HG02981 (cell line): ENCODE data around the gene MICALL1.

Experiments
- ATAC-seq: cut with Tn5 transposase; IDR thresholded peaks from one replicate; pipeline ENCODE4 v1.9.1; 2021; ENCODE audit warnings: mild to moderate bottlenecking, moderate library complexity; ENCODE audit not compliant: unreplicated experiment

Gene MICALL1, protein sequence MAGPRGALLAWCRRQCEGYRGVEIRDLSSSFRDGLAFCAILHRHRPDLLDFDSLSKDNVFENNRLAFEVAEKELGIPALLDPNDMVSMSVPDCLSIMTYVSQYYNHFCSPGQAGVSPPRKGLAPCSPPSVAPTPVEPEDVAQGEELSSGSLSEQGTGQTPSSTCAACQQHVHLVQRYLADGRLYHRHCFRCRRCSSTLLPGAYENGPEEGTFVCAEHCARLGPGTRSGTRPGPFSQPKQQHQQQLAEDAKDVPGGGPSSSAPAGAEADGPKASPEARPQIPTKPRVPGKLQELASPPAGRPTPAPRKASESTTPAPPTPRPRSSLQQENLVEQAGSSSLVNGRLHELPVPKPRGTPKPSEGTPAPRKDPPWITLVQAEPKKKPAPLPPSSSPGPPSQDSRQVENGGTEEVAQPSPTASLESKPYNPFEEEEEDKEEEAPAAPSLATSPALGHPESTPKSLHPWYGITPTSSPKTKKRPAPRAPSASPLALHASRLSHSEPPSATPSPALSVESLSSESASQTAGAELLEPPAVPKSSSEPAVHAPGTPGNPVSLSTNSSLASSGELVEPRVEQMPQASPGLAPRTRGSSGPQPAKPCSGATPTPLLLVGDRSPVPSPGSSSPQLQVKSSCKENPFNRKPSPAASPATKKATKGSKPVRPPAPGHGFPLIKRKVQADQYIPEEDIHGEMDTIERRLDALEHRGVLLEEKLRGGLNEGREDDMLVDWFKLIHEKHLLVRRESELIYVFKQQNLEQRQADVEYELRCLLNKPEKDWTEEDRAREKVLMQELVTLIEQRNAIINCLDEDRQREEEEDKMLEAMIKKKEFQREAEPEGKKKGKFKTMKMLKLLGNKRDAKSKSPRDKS

GRCh38 chr22:37905534-37906363 lies at the start of gene MICALL1:
Gene MICALL1, plus strand, starts transcription at chr22:37906297. Its CDS starts 126 bp downstream, at chr22:37906423.
- peak; percentile 69 for ATAC-seq

- no peak for ATAC-seq
Measured at GRCh38 chr22:37860796-37861421, 45.2 kb upstream of the MICALL1 start.

DNA sequence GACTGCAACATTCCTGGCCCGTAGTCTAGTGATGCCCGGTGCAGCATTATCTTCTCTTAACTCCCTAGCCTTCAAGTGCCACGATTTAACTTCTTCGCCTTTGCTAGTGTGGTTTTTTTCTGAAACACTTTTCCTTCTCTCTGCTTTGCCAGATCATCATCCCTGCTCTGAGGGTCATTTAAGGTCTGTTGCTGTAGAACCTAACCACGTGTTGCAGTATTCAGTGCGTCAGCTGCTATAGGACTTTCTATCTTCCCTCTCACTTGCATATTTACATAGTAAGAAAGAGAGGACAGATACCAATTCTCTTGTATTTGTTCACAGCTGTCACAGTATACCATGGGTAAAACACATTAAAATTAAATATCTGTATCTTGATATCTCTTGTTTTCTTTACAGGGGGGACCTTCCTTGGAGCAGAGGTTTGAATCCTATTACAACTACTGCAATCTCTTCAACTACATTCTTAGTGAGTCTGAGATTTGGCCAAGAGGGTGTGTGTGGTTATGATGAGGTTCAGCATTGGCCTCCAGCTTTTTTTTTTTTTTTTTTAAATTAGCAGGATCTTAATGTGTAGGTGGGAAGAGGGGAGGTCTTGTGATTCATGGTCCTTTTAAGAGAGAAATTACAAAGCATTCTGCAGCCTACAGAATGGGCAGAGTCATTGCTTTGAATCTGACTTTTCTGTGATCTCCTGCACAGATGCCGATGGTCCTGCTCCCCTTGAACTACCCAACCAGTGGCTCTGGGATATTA lies 43.3 kb upstream of the MICALL1 start:
- ATAC-seq, result no peak

DNA sequence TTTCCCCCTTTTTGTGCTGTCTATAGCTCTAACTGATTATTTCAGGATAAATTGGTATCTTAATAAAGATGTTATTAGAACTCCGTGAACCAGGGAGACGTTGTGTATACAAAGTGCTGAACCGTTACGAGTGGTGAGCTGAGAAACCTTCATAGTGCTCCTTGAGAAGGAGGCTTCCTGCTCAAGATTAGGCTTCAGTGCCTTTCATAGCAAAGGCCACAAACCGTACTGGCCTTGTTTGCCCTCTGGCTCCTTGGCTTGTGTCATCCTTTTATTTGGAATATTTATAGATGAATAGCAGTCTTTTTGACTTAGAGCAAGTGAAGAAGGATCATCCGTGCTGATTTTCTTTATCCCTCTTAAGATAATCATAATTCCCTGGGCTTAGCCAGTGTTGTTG lies 40.6 kb upstream of the MICALL1 start:
- no peak for ATAC-seq

DNA sequence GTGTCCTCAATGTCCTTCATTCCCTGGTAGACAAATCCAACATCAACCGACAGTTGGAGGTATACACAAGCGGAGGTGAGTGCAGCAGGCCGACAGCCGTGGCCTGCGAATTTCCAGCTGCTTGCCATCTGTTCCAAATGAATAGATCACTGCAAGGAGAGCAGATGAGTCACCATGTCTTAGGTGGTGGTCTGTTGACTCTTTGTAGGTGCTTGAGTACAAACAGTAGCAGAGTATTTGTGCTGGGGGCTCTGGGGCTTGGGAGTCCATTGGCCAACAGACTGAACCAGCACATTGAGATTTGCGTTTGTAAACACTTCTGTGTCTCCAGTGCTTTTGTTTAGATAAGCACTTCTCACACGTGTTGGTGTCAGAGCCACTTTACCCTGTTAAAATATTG lies 35.8 kb upstream of the MICALL1 start:
- ATAC-seq, result no peak

DNA sequence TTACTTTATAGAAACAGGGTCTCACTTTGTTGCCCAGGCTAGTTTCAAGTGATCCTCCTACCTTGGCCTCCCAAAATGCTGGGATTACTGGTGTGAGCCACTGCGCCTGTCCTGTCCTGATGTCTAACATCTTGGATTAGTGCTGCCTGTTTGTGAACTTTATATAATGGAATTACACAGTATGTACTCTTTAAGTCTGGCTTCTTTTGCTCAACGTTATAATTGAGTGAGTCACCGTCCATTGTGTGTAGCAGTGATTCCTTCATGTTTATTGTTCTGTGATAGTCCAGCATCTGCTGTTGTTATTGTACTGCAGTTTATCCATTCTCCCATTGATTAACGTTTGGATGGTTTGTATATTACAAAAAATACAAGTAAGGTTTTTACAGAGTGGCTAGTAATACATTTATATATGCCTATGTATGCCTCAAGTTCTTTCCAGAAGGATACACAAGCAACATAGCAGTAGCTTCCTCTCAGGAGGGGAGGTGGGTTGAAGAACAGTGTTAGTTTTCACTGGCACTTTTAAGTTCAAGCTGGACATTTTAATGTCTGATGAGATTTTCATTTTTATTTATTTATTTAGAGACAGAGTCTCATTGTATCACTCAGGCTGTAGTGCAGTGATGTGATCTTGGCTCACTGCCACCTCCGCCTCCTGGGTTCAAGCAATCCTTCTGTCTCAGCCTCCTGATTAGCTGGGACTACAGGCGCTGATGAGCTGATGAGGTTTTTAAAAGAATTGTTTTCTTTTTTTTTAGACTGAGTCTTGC lies 25.2 kb upstream of the MICALL1 start:
- no peak for ATAC-seq

GRCh38 chr22:37884420-37884819 lies 21.7 kb upstream of the MICALL1 start:
- ATAC-seq, result no peak

GRCh38 chr22:37887584-37888378 lies 18.3 kb upstream of the MICALL1 start:
- ATAC-seq, result no peak

GRCh38 chr22:37891926-37892325 lies 14.2 kb upstream of the MICALL1 start:
- ATAC-seq, result no peak

DNA sequence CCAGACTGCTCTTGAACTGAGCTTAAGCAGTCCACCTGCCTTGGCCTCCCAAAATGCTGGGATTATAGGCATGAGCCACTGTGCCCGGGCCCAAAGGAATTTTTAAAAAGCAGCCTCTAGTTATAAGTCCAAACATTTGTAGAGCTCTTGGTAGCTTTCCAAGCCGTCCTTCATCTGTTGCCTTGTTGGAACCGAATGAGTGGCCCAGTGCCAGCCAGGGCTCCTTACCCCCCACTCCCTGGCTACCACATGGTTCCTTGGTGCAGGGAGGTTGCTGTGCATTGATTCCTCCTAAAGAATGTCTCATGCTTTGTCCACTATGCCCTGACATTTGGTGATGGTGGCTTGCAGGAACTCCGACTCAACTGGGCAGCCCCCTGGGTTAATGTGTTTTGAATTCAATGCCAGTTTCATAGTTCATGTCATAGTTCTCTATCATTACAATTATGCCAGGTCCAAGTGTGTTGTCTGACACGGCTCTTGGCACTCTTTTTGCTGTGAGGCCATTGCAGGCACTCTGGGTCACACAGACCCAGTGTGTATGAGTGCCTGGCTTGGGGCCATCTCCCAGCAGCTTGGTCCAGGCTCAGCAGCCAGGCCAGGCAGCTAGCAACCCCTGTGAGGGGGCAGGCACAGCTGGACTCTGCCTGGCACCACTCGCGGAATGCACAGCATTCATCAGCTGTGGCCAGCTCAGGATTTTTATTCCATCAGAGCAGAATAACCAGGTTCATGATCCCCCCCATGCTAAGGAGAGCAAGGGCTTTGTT lies 13.3 kb upstream of the MICALL1 start:
- ATAC-seq, result no peak

GRCh38 chr22:37893583-37893983 lies 12.5 kb upstream of the MICALL1 start:
- no peak for ATAC-seq

- ATAC-seq, result no peak
Measured at GRCh38 chr22:37894939-37895670, 11.0 kb upstream of the MICALL1 start.

- ATAC-seq, result no peak
Measured at GRCh38 chr22:37896181-37896592, 9.9 kb upstream of the MICALL1 start.

DNA sequence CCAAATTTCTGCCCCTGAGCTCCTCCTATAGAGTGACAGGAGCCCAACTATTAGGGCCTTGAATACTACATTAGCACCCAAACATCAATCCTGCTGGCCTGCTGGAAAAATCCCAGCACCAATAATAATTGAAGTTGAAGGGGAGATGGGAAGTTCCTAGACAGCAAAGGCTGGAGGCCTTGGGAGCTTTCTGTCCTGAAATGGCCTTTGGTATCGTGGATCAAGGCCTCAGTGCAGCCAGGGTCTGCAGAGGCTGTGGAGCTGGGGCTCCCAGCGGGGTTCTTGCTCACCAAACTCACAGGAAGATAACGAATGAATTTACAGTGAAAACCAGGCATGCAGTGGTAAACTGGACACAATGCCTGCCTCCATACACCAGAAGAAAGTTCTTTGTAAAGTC lies 9.2 kb upstream of the MICALL1 start:
- ATAC-seq, result no peak

GRCh38 chr22:37897807-37898206 lies 8.3 kb upstream of the MICALL1 start:
- ATAC-seq, result no peak

- no peak for ATAC-seq
Measured at GRCh38 chr22:37898441-37899181, 7.5 kb upstream of the MICALL1 start.
